ENCODE measurements around the gene RNH1. TPM values are rescaled to one million over a fixed set of nuclear protein-coding genes. Genes with fewer than 3 reads are reported as not detected.

RNH1 gene
- polyA plus RNA-seq, 3 donors, result 381 to 445 (median 443) TPM

GRCh38 chr11:476416-476815 is 30.6 kb downstream of the RNH1 start:
- H3K27ac Mint-ChIP-seq, result no peak overlapping the region
- H3K4me3 Mint-ChIP-seq, result no peak overlapping the region
- intact Hi-C loops (cut with micrococcal nuclease), result no loop called here
- peaks cover 0 to 4% of the 10 kb centered on the region in 2 donors for H3K36me3 ChIP-seq (replicated peaks in 1 of 2; ENCODE audit: control insufficient read depth in 1 of 2, insufficient read depth in 2 of 2, low read length in 2 of 2)
- H3K9me3 ChIP-seq (replicated peaks in 1 of 2; ENCODE audit: control insufficient read depth in 1 of 2, insufficient read depth in 1 of 2, low read length in 2 of 2), result no peaks in the 10 kb centered on the region
- H3K9ac ChIP-seq (ENCODE audit: insufficient read depth, low read length, poor library complexity, severe bottlenecking), result no peak overlapping the region
- DNase-seq, result no peak
- peaks cover 0 to 2% (median 1%) of the 10 kb centered on the region in 3 donors for H3K27me3 Mint-ChIP-seq (ENCODE audit: low read depth in 3 of 3)
- WGBS (ENCODE audit: insufficient coverage), result 99% methylated on average over 15 of the region's 15 CpGs
- no peaks in the 10 kb centered on the region for H3K79me2 ChIP-seq (ENCODE audit: insufficient read depth, low read length)
- H3K36me3 Mint-ChIP-seq, result peaks cover 9 to 22% of the 10 kb centered on the region in 2 donors
- H3K4me1 ChIP-seq (ENCODE audit: control insufficient read depth in 1 of 2, insufficient read depth in 2 of 2, low read length in 2 of 2), result no peaks in the 10 kb centered on the region
- TF ChIP-seq CTCF (IDR thresholded peaks at IDR 0.05), result no peak
- H3K9me3 Mint-ChIP-seq, result peaks cover 0 to 8% (median 3%) of the 10 kb centered on the region in 7 donors
- no peaks in the 10 kb centered on the region for H4K20me1 ChIP-seq (ENCODE audit: insufficient read depth, low read length)
- no peaks in the 10 kb centered on the region for H3K4me1 Mint-ChIP-seq
- H3K4me3 ChIP-seq (replicated peaks in 1 of 3; ENCODE audit: low read depth in 2 of 3, low read length in 3 of 3), result no peak overlapping the region
- H2AFZ ChIP-seq (ENCODE audit: insufficient read depth, low read depth, low read length, poor library complexity, severe bottlenecking), result no peak overlapping the region
- no peaks in the 10 kb centered on the region for H3K27me3 ChIP-seq (ENCODE audit: control insufficient read depth in 2 of 2, insufficient read depth in 2 of 2, low read length in 2 of 2)
- no peak overlapping the region for H3K4me2 ChIP-seq (replicated peaks; ENCODE audit: extremely low read depth, low read length, poor library complexity, severe bottlenecking)
- H3K27ac ChIP-seq (ENCODE audit: low read depth in 1 of 2, low read length in 2 of 2), result no peak overlapping the region

GRCh38 chr11:475941-476340 is 31.1 kb downstream of the RNH1 start:
- TF ChIP-seq CTCF (IDR thresholded peaks at IDR 0.05), result no peak
- Mint-ChIP-seq H3K4me1 (no peaks in the 10 kb centered on the region), H3K36me3 (peaks cover 7 to 20% of the 10 kb centered on the region in 2 donors), H3K27me3 (ENCODE audit: low read depth in 3 of 3) (peaks cover 0 to 2% (median 1%) of the 10 kb centered on the region in 3 donors), H3K9me3 (peaks cover 0 to 6% (median 3%) of the 10 kb centered on the region in 7 donors), H3K4me3 (no peak overlapping the region), H3K27ac (no peak overlapping the region)
- no peak for DNase-seq
- no peaks in the 10 kb centered on the region for H3K9me3 ChIP-seq (replicated peaks in 1 of 2; ENCODE audit: control insufficient read depth in 1 of 2, insufficient read depth in 1 of 2, low read length in 2 of 2)
- no peak overlapping the region for H2AFZ ChIP-seq (ENCODE audit: insufficient read depth, low read depth, low read length, poor library complexity, severe bottlenecking)
- H3K4me1 ChIP-seq (ENCODE audit: control insufficient read depth in 1 of 2, insufficient read depth in 2 of 2, low read length in 2 of 2), result no peaks in the 10 kb centered on the region
- no peaks in the 10 kb centered on the region for H4K20me1 ChIP-seq (ENCODE audit: insufficient read depth, low read length)
- H3K4me2 ChIP-seq (replicated peaks; ENCODE audit: extremely low read depth, low read length, poor library complexity, severe bottlenecking), result no peak overlapping the region
- no peaks in the 10 kb centered on the region for H3K79me2 ChIP-seq (ENCODE audit: insufficient read depth, low read length)
- no peaks in the 10 kb centered on the region for H3K27me3 ChIP-seq (ENCODE audit: control insufficient read depth in 2 of 2, insufficient read depth in 2 of 2, low read length in 2 of 2)
- H3K4me3 ChIP-seq (replicated peaks in 1 of 3; ENCODE audit: low read depth in 2 of 3, low read length in 3 of 3), result no peak overlapping the region
- intact Hi-C loops (cut with micrococcal nuclease), result no loop called here
- 98% methylated on average over 9 of the region's 9 CpGs for WGBS (ENCODE audit: insufficient coverage)
- no peak overlapping the region for H3K9ac ChIP-seq (ENCODE audit: insufficient read depth, low read length, poor library complexity, severe bottlenecking)
- peaks cover 0 to 4% of the 10 kb centered on the region in 2 donors for H3K36me3 ChIP-seq (replicated peaks in 1 of 2; ENCODE audit: control insufficient read depth in 1 of 2, insufficient read depth in 2 of 2, low read length in 2 of 2)
- no peak overlapping the region for H3K27ac ChIP-seq (ENCODE audit: low read depth in 1 of 2, low read length in 2 of 2)

All from CD14-positive monocyte (primary cell).